Prostate gland (tissue), 2 donors: Measurements from ENCODE around the gene RABGAP1L.

Source experiments
- CTCF ChIP-seq, 4 experiments: fragments of 200-600 bp in 2 of 4; fragments of 450-650 bp in 2 of 4; sonication (generic) in 2 of 4; IDR thresholded peaks; 1 replicate in 3 of 4; 2 replicates in 1 of 4; pipeline ENCODE4 v1.5.1; 2016 to 2019; ENCODE audit warnings: antibody characterized with exemption in 4 of 4, mild to moderate bottlenecking in 2 of 4, moderate library complexity in 2 of 4
- POLR2AphosphoS5 ChIP-seq: sonication (generic); formaldehyde crosslinking; IDR thresholded peaks from one replicate; pipeline ENCODE4 v1.6.1; 2017; ENCODE audit warnings: antibody characterized with exemption

DNA sequence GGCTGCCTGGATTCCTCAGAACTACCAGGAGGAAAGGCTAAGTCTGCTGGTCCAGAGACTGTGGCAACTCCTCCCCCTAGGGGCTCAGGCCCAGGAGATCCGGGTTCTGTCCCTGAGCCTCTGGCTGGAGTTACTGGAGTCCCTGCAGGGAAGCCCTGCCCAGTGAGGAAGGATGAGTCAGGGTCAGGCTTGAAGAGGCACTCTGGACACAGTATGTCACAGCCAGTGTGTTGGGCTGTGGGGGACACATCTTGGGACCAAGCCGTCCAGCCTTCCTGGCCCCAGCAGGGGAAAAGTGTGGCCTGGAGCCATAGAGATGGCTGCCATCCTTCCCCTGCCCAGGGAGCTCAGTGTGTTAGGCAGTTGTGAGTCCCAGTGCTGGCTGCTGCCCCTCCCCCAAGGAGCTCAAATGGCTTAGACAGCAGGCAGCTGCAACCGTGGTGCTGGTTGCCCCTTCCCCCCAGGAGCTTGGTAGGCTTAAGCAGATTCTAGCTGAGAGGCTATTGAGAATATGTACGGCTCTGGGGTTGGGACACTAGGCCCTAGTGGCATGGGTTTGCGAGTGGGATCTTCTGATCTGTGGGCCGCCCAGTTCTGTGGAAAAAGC, 28.2 kb upstream of the RABGAP1L start:
- no peak for TF ChIP-seq POLR2AphosphoS5
- no peak for TF ChIP-seq CTCF (IDR thresholded peaks at IDR 0.05)
